Kidney epithelial cell (primary cell): ENCODE measurements around the gene MECR. TPM values are rescaled to one million over a fixed set of nuclear protein-coding genes. Genes with fewer than 3 reads are reported as not detected.

ENCODE experiments used
- DNase-seq: peaks from one replicate; pipeline ENCODE4 v3.0.0-alpha.2; 2010; ENCODE audit warnings: low read depth
- H3K27me3 ChIP-seq: 2 replicates; pipeline ENCODE4 v1.6.0; 2011; ENCODE audit warnings: low read length; ENCODE audit not compliant: control insufficient read depth, insufficient read depth
- H3K36me3 ChIP-seq: 2 replicates; pipeline ENCODE4 v1.5.1; 2011; ENCODE audit warnings: low read length; ENCODE audit not compliant: control insufficient read depth, insufficient read depth
- H3K4me3 ChIP-seq: 2 replicates; pipeline ENCODE4 v1.5.1; 2011; ENCODE audit warnings: low read depth, mild to moderate bottlenecking, control low read depth, low read length
- total RNA-seq: library from RNA; depleted of rRNA; stranded (reverse); fragments of >200 nt; gene quantifications from 2 replicates; pipeline ENCODE4 v1.2.3, GENCODE V29; 2015
- TF ChIP-seq, protein P1 (sequence below): IDR thresholded peaks from 2 replicates; pipeline ENCODE4 v1.5.1; 2011; ENCODE audit warnings: mild to moderate bottlenecking, moderate library complexity, low read length, control low read depth, inconsistent platforms; ENCODE audit not compliant: insufficient read depth, poor library complexity, severe bottlenecking

The MECR gene
- total RNA-seq, 1 donor from 2014 or later = 23.6 TPM

GRCh38 chr1:29176576-29176975 lies 54.2 kb downstream of the MECR start:
- Histone ChIP-seq H3K27me3 (no peaks in the 10 kb centered on the region), H3K36me3 (peaks cover 1% of the 10 kb centered on the region), H3K4me3 (no peak overlapping the region)
- DNase-seq = no peak
- TF ChIP-seq, protein P1, sequence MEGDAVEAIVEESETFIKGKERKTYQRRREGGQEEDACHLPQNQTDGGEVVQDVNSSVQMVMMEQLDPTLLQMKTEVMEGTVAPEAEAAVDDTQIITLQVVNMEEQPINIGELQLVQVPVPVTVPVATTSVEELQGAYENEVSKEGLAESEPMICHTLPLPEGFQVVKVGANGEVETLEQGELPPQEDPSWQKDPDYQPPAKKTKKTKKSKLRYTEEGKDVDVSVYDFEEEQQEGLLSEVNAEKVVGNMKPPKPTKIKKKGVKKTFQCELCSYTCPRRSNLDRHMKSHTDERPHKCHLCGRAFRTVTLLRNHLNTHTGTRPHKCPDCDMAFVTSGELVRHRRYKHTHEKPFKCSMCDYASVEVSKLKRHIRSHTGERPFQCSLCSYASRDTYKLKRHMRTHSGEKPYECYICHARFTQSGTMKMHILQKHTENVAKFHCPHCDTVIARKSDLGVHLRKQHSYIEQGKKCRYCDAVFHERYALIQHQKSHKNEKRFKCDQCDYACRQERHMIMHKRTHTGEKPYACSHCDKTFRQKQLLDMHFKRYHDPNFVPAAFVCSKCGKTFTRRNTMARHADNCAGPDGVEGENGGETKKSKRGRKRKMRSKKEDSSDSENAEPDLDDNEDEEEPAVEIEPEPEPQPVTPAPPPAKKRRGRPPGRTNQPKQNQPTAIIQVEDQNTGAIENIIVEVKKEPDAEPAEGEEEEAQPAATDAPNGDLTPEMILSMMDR = no peak

DNA sequence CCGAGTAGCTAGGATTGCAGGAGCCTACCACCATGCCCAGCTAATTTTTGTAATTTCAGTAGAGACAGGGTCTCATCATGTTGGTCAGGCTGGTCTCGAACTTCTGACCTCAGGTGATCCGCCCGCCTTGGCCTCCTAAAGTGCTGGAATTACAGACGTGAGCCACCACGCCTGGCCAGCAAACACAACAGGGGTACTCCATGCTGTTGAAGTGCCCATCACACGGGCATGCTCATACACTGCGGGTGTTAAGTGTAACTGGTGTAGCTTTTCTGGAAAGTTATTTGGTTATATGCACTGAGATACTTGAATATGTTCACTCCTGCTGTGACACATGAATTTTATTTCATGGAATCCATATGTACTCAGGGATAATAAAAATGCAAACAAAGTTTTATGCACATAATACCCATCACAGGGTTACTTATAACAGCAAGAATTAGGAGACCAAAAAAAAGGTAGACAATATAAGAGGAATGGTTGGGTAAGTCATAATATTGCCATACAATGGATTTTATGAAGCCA lies 58.3 kb downstream of the MECR start:
- no peaks in the 10 kb centered on the region for H3K36me3 ChIP-seq

DNA sequence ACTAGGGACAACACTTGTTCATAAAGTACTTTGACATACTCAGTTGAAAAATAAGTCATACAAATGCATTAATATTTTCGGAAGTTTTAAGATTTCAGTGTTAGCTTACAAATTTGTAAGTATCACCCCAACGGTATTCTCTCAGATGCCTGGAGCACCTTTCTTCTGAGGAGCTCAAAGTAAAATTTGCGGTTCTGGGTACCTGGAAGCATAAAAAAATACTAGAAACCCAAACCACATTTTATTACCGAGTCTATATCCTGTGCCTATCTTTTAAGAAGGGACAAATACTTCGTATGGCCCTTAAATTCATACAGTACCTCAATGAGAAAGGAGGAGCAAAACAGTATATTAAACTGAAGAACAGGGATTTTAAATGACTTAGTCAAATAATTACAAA lies 59.2 kb downstream of the MECR start:
- TF ChIP-seq, protein P1 = no peak
- Histone ChIP-seq H3K27me3 (no peaks in the 10 kb centered on the region), H3K4me3 (no peak overlapping the region), H3K36me3 (no peaks in the 10 kb centered on the region)
- DNase-seq = no peak

More for the DNA sequence above, 58.3 kb downstream of the MECR start:
- H3K4me3 ChIP-seq = no peak overlapping the region
- TF ChIP-seq, protein P1 = no peak
- H3K27me3 ChIP-seq = no peaks in the 10 kb centered on the region
- DNase-seq = no peak

DNA sequence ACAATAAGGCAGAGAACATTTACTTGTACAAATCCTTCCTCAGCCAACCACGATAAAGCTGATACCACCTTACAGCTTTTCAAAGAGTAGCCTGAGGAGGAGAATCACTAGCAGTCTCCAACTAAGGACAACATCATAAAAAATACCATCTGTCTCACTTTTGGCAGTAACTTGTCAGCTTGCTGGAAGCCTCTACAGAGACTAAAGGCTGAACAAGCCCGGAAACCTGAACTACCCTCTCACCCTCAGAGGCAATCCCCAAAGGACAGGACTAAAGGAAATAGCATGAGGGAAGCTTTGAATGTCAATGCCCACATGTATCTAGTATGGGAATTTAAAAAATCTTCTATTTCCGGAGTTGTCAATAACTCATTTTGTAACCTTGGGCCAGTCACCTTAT lies 59.6 kb downstream of the MECR start:
- H3K36me3 ChIP-seq = no peaks in the 10 kb centered on the region
- TF ChIP-seq, protein P1 = no peak
- H3K27me3 ChIP-seq = no peaks in the 10 kb centered on the region
- DNase-seq = no peak
- H3K4me3 ChIP-seq = no peak overlapping the region

GRCh38 chr1:29169976-29170375 lies 60.8 kb downstream of the MECR start:
- Histone ChIP-seq H3K36me3 (no peaks in the 10 kb centered on the region), H3K4me3 (no peak overlapping the region), H3K27me3 (no peaks in the 10 kb centered on the region)
- no peak for DNase-seq
- TF ChIP-seq, protein P1 = no peak

DNA sequence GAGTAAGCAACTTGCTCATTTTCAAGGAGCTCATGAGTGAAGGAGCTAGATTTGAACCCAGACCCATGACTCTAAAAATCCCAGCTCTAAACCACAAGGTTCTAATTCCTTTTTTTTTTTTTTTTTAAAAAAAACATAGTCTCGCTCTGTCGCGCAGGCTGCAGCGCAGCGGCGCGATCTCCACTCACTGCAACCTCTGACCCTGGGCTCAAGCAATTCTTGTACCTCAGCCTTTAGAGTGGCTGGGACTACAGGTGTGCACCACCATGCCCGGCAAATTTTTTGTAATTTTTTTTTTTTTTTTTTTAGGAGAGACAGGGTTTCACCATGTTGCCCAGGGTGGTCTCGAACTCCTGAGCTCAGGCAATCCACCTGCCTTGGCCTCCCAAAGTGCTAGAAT lies 62.8 kb downstream of the MECR start:
- H3K4me3 ChIP-seq = no peak overlapping the region
- H3K27me3 ChIP-seq = no peaks in the 10 kb centered on the region
- no peaks in the 10 kb centered on the region for H3K36me3 ChIP-seq
- TF ChIP-seq, protein P1 = no peak
- no peak for DNase-seq
